ENCODE data around the gene ARL2.

Gene ARL2

DNA sequence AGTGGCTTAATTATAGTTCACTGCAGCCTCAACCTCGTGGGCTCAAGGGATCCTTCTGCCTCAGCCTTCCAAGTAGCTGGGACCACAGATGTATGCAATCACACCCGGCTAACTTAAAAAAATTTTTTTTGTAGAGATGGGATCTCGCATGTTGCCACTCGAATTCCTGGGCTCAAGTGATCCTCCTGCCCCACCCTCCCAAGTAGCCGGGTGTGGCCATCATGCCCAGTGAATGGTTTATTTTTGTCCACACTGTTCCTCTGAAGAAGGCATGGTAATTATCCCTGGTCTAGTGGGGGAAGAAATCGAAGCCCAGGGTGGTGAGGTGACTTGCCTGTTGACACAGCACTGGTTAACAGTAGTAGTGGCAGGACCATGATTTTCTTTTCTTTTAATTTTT is 28.9 kb downstream of the ARL2 start:
- in situ Hi-C loops (cut with HindIII; ENCODE audit: low pct_unique_long_range_greater_than_20kb, low sequenced_read_pairs) = no loop called here
- no peak for TF ChIP-seq JUND (IDR thresholded peaks at IDR 0.05; ENCODE audit: low read depth)
- DNase-seq (ENCODE audit: low read depth in 1 of 2, low spot score in 1 of 2) = no peak

DNA sequence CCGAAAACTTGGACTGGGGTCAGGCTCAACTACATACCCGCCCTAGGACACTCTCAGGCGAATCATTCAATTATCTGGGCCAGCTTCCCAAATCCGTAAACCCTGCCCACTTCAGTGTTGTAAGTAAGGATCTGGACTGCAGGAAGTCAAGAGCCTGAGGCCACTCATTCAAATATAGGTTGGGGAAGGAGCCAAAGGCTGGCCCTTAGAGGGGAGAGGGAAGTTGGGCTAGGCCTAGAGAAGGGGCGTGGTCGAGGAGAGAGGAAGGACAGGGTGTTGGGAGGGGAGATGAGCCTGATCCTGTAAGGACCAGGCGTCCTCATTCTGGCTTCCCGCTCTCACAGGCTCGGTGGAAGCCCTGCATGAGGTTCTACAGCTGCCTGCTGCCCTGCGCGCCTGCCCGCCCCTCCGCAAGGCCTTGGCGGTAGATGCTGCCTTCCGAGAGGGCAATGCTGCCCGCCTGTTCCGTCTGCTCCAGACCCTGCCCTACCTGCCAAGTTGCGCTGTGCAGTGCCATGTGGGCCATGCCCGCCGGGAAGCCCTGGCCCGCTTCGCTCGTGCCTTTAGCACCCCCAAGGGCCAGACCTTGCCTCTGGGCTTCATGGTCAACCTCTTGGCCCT is 30.0 kb downstream of the ARL2 start:
- in situ Hi-C loops (cut with HindIII; ENCODE audit: low pct_unique_long_range_greater_than_20kb, low sequenced_read_pairs) = no loop called here
- no peak for TF ChIP-seq JUND (IDR thresholded peaks at IDR 0.05; ENCODE audit: low read depth)

DNA sequence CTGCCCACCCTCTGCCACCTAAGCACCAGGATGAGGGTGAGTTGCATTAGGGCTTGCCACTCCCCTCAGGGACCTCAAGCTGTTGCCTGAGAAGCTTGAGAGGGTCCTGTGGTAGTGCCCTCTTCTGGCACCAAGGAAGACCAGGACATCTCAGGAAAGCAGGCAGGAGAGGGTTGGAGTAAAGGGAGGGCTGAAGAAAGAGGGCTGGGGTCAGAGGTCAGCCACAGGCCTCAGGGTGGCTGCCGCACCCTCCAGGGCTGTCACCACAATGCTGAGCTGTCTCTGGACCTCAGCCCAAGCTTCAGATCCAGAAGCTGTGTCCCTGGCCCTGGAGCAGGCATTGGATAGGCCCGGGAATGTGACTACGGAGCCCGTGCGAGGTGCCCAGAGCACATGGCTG is 31.1 kb downstream of the ARL2 start:
- DNase-seq (ENCODE audit: low read depth in 1 of 2, low spot score in 1 of 2) = no peak
- no peak for TF ChIP-seq JUND (IDR thresholded peaks at IDR 0.05; ENCODE audit: low read depth)
- in situ Hi-C loops (cut with HindIII; ENCODE audit: low pct_unique_long_range_greater_than_20kb, low sequenced_read_pairs) = no loop called here

More for the DNA sequence above, 30.0 kb downstream of the ARL2 start:
- DNase-seq (ENCODE audit: low read depth in 1 of 2, low spot score in 1 of 2) = peak in 1 of 2 experiments; percentile 48

DNA sequence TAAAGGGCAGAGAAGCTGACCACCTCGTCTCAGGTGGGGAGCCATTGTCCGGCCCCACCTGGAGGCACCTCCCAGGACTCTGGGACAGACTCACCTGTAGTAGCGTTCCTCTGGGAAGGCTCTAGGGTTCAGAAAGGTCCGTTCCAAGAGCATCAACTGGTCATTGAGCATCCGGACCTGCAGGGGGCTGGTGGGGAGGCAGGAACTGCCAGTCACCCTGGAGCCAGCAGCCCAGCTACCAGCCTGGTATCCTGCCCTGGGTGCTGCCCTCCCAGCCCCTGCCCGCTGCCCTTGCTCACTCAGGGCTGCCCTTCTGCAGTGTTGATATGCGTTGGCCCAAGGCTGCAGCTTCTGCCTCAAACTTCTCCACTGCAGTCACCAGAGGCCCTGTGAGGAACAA is 31.8 kb downstream of the ARL2 start:
- no peak for TF ChIP-seq JUND (IDR thresholded peaks at IDR 0.05; ENCODE audit: low read depth)
- no peak for DNase-seq (ENCODE audit: low read depth in 1 of 2, low spot score in 1 of 2)
- in situ Hi-C loops (cut with HindIII; ENCODE audit: low pct_unique_long_range_greater_than_20kb, low sequenced_read_pairs) = no loop called here

DNA sequence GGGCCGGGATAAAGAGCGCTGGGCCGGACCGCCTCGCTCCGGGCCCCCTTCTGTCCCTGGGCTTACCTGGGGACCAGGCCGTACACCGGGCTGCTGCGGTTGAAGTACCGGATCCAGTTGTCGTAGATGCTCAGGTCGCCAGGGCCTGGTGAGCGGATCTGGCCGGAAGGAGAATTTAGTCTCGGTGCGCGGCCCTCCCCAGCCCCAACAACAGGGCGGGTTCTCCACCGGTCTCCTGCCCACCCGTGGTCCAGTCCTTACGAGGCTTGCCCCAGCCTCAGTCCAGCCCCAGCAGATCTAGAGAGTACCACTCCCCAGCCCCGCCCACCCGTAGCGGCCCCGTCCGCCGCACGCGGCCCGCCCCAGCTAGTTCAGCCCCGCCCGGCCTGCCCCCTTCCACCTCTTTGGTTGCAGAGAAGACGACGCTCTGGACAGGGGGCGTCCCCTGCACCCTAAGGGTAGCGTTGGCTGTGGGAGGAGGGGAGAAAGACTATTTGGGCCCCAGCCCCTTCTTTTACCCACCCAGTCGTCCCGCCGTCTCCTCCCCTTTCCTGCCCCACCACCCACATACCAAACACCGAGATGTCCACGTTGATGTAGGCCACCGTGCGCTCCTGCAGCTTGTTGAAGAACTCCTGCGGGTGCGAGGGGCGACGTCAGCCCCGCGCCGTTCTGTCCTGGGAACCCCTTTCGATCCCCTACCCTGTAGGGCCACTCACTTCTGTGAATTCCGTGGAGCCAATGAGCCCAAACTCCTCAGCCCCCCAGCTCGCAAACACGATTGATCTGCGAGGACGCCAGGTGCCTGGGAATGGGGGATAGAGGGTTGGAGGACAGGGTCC is 33.8 kb downstream of the ARL2 start:
- no peak for TF ChIP-seq JUND (IDR thresholded peaks at IDR 0.05; ENCODE audit: low read depth)
- in situ Hi-C loops (cut with HindIII; ENCODE audit: low pct_unique_long_range_greater_than_20kb, low sequenced_read_pairs) = no loop called here
- no peak for DNase-seq (ENCODE audit: low read depth in 1 of 2, low spot score in 1 of 2)

DNA sequence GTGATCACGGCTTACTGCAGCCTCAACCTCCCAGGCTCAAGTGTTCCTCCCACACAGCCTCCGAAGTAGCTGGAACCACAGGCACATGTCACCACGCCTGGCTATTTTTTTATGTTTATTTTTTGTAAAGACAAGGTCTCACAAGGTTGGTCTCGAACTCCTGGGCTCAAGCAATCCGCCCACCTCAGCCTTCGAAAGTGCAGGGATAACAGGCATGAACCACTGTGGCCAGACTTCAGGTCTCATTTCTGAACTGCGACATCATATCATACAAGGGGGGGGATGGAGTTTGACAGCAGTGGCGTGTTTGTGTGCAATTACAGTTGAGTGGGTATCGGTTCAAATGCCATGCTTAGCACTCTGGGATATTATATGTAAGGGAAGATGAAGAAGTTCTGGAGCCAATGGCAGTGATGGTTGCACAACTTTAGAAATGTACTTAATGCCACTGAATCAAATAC is 37.5 kb downstream of the ARL2 start:
- in situ Hi-C loops (cut with HindIII; ENCODE audit: low pct_unique_long_range_greater_than_20kb, low sequenced_read_pairs) = no loop called here
- no peak for DNase-seq (ENCODE audit: low read depth in 1 of 2, low spot score in 1 of 2)
- no peak for TF ChIP-seq JUND (IDR thresholded peaks at IDR 0.05; ENCODE audit: low read depth)

DNA sequence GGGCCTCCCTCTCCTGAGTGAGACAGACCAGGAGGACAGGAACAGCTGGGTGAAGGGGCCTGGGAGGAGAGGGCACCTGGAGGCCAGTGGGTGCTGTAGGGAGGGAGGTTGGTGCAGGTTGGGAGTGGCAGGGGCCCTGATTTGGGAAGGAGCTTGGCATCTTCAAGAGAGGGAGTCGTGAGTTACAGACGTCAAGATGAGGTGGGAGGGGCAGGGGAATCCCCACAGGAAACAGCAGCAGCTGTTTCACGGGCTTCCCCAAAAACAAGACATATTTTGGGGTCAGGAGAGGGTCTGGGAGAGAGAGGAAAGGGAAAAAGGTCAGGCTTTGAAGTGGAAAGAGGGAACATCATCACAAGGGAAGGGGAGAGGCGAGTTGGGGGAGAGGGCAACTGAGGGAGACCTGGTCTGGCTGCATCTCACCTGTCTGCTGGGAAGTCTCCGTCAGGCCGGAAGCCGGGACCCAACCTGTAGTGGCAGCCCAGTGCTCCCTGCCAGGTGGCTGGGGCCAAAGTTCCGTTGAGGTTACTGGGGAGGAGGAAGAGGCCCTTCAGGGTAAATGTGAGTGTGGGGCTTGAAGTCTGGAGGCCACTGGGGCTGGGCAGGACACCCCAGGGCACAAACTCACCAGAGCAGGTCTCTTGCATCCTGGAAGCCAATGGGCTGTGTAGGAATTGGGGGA is 40.0 kb downstream of the ARL2 start:
- TF ChIP-seq JUND (IDR thresholded peaks at IDR 0.05; ENCODE audit: low read depth) = no peak
- no peak for DNase-seq (ENCODE audit: low read depth in 1 of 2, low spot score in 1 of 2)
- in situ Hi-C loops (cut with HindIII; ENCODE audit: low pct_unique_long_range_greater_than_20kb, low sequenced_read_pairs) = no loop called here

DNA sequence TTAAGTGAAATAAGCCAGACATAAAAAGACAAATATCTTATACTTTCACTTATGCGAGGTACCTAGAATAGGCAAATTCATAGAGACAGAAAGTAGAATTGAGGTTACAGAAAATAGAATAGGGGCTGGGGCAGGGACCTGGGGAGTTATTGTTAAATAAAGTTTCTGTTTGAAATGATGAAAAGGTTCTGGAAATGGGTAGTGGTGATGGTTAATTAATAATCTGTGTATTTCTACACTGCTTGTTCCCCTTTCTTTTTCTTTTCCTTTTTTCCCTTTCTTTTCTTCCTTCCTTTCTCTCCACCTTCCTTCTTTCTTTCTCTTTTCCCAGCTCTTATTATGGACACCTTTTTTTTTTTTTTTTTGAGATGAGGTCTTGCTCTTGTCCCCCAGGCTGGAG is 41.6 kb downstream of the ARL2 start:
- DNase-seq (ENCODE audit: low read depth in 1 of 2, low spot score in 1 of 2) = no peak
- no peak for TF ChIP-seq JUND (IDR thresholded peaks at IDR 0.05; ENCODE audit: low read depth)
- in situ Hi-C loops (cut with HindIII; ENCODE audit: low pct_unique_long_range_greater_than_20kb, low sequenced_read_pairs) = no loop called here

DNA sequence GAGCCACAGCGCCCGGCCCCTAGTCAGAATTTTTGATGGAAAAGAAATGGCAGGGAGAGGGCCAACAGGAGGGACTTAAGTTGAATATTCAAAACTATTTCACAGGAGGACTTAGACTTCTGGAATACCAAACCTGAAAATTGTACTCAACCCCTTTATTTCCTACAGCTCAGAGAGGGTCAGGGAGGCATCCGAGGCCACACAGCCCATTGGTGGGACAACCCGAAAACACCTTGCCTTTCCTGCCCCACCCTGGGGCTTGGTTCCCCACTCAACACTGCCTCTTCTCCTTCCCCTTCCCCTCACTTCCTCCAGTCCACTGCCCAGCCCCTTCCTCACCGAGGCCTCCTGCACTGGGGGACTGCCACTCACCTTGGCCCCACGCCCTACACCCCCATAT is 43.0 kb downstream of the ARL2 start:
- no peak for DNase-seq (ENCODE audit: low read depth in 1 of 2, low spot score in 1 of 2)
- in situ Hi-C loops (cut with HindIII; ENCODE audit: low pct_unique_long_range_greater_than_20kb, low sequenced_read_pairs) = no loop called here

DNA sequence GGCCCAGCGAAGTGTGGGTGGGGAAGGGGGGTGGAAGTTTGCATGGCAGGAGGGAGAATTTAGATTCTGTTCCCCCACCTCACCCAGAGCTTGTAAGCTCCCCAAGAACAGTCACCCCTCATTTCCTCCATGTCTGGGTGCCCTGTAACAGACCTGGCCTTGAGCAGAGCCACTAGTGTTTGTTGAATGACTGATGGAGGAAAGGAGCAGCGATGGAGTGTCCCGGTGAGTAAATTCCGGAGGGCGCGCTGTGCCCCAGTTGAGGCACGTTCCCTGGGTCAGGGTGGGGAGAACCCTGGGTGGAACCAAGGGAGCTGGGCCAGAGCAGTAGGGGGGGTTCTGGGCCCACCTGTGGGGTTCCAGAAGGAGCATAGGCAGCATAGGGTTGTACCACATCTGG is 43.6 kb downstream of the ARL2 start:
- no peak for TF ChIP-seq JUND (IDR thresholded peaks at IDR 0.05; ENCODE audit: low read depth)
- DNase-seq (ENCODE audit: low read depth in 1 of 2, low spot score in 1 of 2) = no peak
- in situ Hi-C loops (cut with HindIII; ENCODE audit: low pct_unique_long_range_greater_than_20kb, low sequenced_read_pairs) = no loop called here

More for the DNA sequence above, 43.0 kb downstream of the ARL2 start:
- TF ChIP-seq JUND (IDR thresholded peaks at IDR 0.05; ENCODE audit: low read depth) = no peak

DNA sequence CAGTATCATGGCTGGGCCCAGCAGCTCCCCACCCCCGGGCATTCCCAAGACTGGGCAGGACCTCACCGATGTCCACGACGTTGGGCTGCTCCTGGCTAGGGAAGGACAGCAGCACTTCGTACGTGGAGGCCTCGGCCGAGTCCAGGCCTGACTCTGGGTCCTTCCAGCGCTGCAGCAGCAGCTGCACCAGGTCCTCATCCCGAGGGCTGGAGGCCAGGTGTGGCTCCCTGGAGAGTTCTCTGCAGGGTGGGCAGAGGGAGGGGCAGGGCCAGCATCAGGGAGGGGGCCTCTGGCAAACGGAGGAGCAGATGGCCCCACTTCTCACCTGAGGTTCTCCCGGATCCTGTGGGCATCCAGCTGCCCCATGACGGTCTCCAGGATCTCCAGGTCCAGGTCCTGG is 44.1 kb downstream of the ARL2 start:
- DNase-seq (ENCODE audit: low read depth in 1 of 2, low spot score in 1 of 2) = no peak
- in situ Hi-C loops (cut with HindIII; ENCODE audit: low pct_unique_long_range_greater_than_20kb, low sequenced_read_pairs) = no loop called here
- no peak for TF ChIP-seq JUND (IDR thresholded peaks at IDR 0.05; ENCODE audit: low read depth)

DNA sequence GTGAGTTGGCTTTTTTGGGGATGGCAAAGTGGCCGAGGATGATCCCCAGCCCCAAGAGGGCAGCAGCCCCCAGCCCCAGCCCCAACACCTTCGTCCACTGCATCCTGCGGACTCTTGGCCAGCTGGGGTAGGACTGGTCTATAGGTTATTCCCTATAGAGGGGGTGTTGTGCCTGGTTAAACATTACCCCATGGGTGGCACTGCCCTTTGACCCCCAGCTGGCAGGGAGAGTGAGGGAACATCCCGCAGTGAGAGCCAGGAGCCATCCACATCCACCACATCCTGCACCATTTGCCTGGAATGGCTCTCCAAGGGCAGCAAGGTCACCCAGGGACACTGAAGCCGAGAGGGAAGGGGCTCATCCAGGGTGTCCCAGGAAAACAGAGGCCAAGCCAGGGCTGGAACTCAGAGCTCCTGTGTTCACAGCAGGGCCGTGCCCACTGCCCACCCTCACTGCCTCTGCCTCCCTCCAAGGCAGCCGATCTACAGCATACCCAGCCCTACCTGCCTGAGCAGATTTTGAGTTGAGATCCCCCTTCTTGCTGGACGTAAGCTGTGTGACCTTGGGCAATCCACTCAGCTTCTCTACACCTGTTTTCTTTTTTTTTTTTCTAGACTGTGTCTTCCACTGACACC is 44.6 kb downstream of the ARL2 start, which contains the start of gene NAALADL1:
Gene NAALADL1 (minus strand): TSS at position 135 of the 636 bp plus-strand sequence. CDS start 32 bp downstream, at position 103.
- in situ Hi-C loops (cut with HindIII; ENCODE audit: low pct_unique_long_range_greater_than_20kb, low sequenced_read_pairs) = no loop called here
- no peak for DNase-seq (ENCODE audit: low read depth in 1 of 2, low spot score in 1 of 2)
- TF ChIP-seq JUND (IDR thresholded peaks at IDR 0.05; ENCODE audit: low read depth) = no peak
